CD14-positive monocyte (primary cell): ENCODE results near the gene CACNA1G. TPM values are rescaled to one million over a fixed set of nuclear protein-coding genes. Genes with fewer than 3 reads are reported as not detected.
A peak's percentile ranks its signal among the peaks of the same experiment; 100 is the strongest.

Experiments used
- DNase-seq, 3 donors: peaks; one replicate each; pipeline ENCODE4 v3.0.0-alpha.2; 2011 to 2022
- H2AFZ ChIP-seq: 2 replicates; pipeline ENCODE4 v1.6.0; 2012; ENCODE audit warnings: mild to moderate bottlenecking, low read depth, low read length, inconsistent platforms; ENCODE audit not compliant: insufficient read depth, poor library complexity, severe bottlenecking
- H3K27ac ChIP-seq, 2 donors: 1 replicate in 1 of 2; 2 replicates in 1 of 2; pipeline ENCODE4 v1.5.1; 2012 to 2013; ENCODE audit warnings: low read length in 2 of 2, control low read depth in 1 of 2, inconsistent platforms in 1 of 2, low read depth in 1 of 2, mild to moderate bottlenecking in 1 of 2
- H3K27me3 ChIP-seq, 2 donors: one replicate each; pipeline versions ENCODE4 v1.6.0 to v1.6.1; 2011 to 2013; ENCODE audit warnings: low read length in 2 of 2; ENCODE audit not compliant: control insufficient read depth in 2 of 2, insufficient read depth in 2 of 2
- H3K36me3 ChIP-seq, 2 donors: replicated peaks in 1 of 2; 1 replicate in 1 of 2; 2 replicates in 1 of 2; pipeline versions ENCODE4 v1.5.1 to v1.6.1; 2012 to 2013; ENCODE audit warnings: low read length in 2 of 2, control low read depth in 1 of 2, inconsistent platforms in 1 of 2, mild to moderate bottlenecking in 1 of 2; ENCODE audit not compliant: insufficient read depth in 2 of 2, control insufficient read depth in 1 of 2
- H3K4me1 ChIP-seq, 2 donors: 1 replicate in 1 of 2; 2 replicates in 1 of 2; pipeline versions ENCODE4 v1.5.1 to v1.6.1; 2012 to 2013; ENCODE audit warnings: low read length in 2 of 2, control low read depth in 1 of 2, inconsistent platforms in 1 of 2, mild to moderate bottlenecking in 1 of 2, moderate library complexity in 1 of 2; ENCODE audit not compliant: insufficient read depth in 2 of 2, control insufficient read depth in 1 of 2
- H3K4me2 ChIP-seq: replicated peaks from 2 replicates; pipeline ENCODE3; 2012; ENCODE audit warnings: low read length, moderate library complexity, mild to moderate bottlenecking; ENCODE audit not compliant: poor library complexity, severe bottlenecking; ENCODE audit errors: extremely low read depth
- H3K4me3 ChIP-seq, 3 experiments: fragments of 200-600 bp in 1 of 3; sonication (generic) in 1 of 3; replicated peaks in 1 of 3; 1 replicate in 2 of 3; 2 replicates in 1 of 3; pipeline ENCODE4 v1.5.1; 2011 to 2013; ENCODE audit warnings: low read length in 3 of 3, mild to moderate bottlenecking in 3 of 3, control low read depth in 2 of 3, low read depth in 2 of 3, inconsistent platforms in 1 of 3, moderate library complexity in 1 of 3
- H3K79me2 ChIP-seq: 2 replicates; pipeline ENCODE4 v1.6.0; 2012; ENCODE audit warnings: mild to moderate bottlenecking, control low read depth, inconsistent platforms, low read length, moderate library complexity; ENCODE audit not compliant: insufficient read depth
- H3K9ac ChIP-seq: 2 replicates; pipeline ENCODE4 v1.6.0; 2017; ENCODE audit warnings: low read length, mild to moderate bottlenecking; ENCODE audit not compliant: insufficient read depth, poor library complexity, severe bottlenecking
- H3K9me3 ChIP-seq, 2 donors: replicated peaks in 1 of 2; 1 replicate in 1 of 2; 2 replicates in 1 of 2; pipeline versions ENCODE4 v1.5.1 to v1.6.1; 2012 to 2013; ENCODE audit warnings: low read length in 2 of 2, control low read depth in 1 of 2; ENCODE audit not compliant: control insufficient read depth in 1 of 2, insufficient read depth in 1 of 2
- H4K20me1 ChIP-seq: 2 replicates; pipeline ENCODE4 v1.6.0; 2012; ENCODE audit warnings: mild to moderate bottlenecking, low read length, control low read depth, moderate library complexity; ENCODE audit not compliant: insufficient read depth
- H3K27ac Mint-ChIP-seq, 7 donors: one replicate each; pipeline ENCODE4 v1.8.0; 2020; ENCODE audit warnings: mild to moderate bottlenecking in 7 of 7, mixed read lengths in 7 of 7, moderate library complexity in 6 of 7, inconsistent platforms in 2 of 7
- H3K27me3 Mint-ChIP-seq, 3 donors: one replicate each; pipeline ENCODE4 v1.8.0; 2021 to 2022; ENCODE audit warnings: low read depth in 3 of 3, mild to moderate bottlenecking in 3 of 3, mixed read lengths in 3 of 3, moderate library complexity in 3 of 3, inconsistent platforms in 1 of 3
- H3K36me3 Mint-ChIP-seq, 2 donors: one replicate each; pipeline ENCODE4 v1.8.0; 2020; ENCODE audit warnings: mixed read lengths in 2 of 2, inconsistent platforms in 1 of 2, mild to moderate bottlenecking in 1 of 2
- H3K4me1 Mint-ChIP-seq: one replicate; pipeline ENCODE4 v1.8.0; 2020; ENCODE audit warnings: mild to moderate bottlenecking, mixed read lengths
- H3K4me3 Mint-ChIP-seq, 2 donors: one replicate each; pipeline ENCODE4 v1.8.0; 2020; ENCODE audit warnings: mild to moderate bottlenecking in 2 of 2, mixed read lengths in 2 of 2, moderate library complexity in 1 of 2
- H3K9me3 Mint-ChIP-seq, 7 donors: one replicate each; pipeline ENCODE4 v1.8.0; 2020 to 2022; ENCODE audit warnings: mixed read lengths in 7 of 7, mild to moderate bottlenecking in 6 of 7, moderate library complexity in 6 of 7, inconsistent platforms in 2 of 7
- WGBS: methylation state at CpG from one replicate; pipeline ENCODE4 v1.1.5; 2013; ENCODE audit warnings: missing lambda C conversion rate; ENCODE audit not compliant: insufficient coverage; 5-methylcytosine and 5-hydroxymethylcytosine counted together
- intact Hi-C, 2 donors: fragments of 100-400 bp; cut with micrococcal nuclease; formaldehyde crosslinking; loops; one replicate each; pipeline versions ENCODE4 v1.15.0 to v1.15.1; 2023
- polyA plus RNA-seq, 3 donors: library from polyadenylated mRNA; depleted of rRNA in 1 of 3; unstranded in 2 of 3; stranded (reverse) in 1 of 3; fragments of 300-500 nt in 2 of 3; fragments of >200 nt in 1 of 3; fragmentation: Illumina TruSeq in 2 of 3; gene quantifications; 1 replicate in 2 of 3; 2 replicates in 1 of 3; pipeline ENCODE4 v1.2.3, GENCODE V29; 2012 to 2021
- TF ChIP-seq, protein P1 (sequence below): fragments of 200-600 bp; IDR thresholded peaks from one replicate; pipeline ENCODE4 v1.8.0; 2022; ENCODE audit warnings: antibody characterized with exemption, mild to moderate bottlenecking

CACNA1G gene
- polyA plus RNA-seq, 3 donors: 0.03 TPM; not detected in 2

DNA sequence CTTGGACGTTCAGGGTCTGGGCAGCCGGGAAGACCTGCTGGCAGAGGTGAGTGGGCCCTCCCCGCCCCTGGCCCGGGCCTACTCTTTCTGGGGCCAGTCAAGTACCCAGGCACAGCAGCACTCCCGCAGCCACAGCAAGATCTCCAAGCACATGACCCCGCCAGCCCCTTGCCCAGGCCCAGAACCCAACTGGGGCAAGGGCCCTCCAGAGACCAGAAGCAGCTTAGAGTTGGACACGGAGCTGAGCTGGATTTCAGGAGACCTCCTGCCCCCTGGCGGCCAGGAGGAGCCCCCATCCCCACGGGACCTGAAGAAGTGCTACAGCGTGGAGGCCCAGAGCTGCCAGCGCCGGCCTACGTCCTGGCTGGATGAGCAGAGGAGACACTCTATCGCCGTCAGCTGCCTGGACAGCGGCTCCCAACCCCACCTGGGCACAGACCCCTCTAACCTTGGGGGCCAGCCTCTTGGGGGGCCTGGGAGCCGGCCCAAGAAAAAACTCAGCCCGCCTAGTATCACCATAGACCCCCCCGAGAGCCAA lies 65.6 kb downstream of the CACNA1G start:
- Histone ChIP-seq H3K4me3 (no peak overlapping the region), H3K27me3 (peaks cover 0 to 19% of the 10 kb centered on the region in 2 donors), H3K4me1 (peaks cover 15 to 41% of the 10 kb centered on the region in 2 donors), H3K4me2 (no peak overlapping the region), H3K9ac (no peak overlapping the region), H2AFZ (no peak overlapping the region), H3K36me3 (no peaks in the 10 kb centered on the region), H3K9me3 (no peaks in the 10 kb centered on the region), H3K79me2 (no peaks in the 10 kb centered on the region), H4K20me1 (no peaks in the 10 kb centered on the region), H3K27ac (no peak overlapping the region)
- no peak overlapping the region for H3K27ac Mint-ChIP-seq
- peaks cover 19% of the 10 kb centered on the region for H3K4me1 Mint-ChIP-seq
- H3K27me3 Mint-ChIP-seq: peaks cover 39 to 55% (median 46%) of the 10 kb centered on the region in 3 donors
- intact Hi-C loops: loop anchor here (2.0 to 10.0 kb wide), 3 partner anchors 79 to 144 kb away; partner anchors contain the start of genes SPATA20 (in 2 of the 2) and ANKRD40 (in 1 of the 2)
- peak; percentile 45 to 69 (median 62) for DNase-seq
- H3K4me3 Mint-ChIP-seq: no peak overlapping the region
- TF ChIP-seq, protein P1, sequence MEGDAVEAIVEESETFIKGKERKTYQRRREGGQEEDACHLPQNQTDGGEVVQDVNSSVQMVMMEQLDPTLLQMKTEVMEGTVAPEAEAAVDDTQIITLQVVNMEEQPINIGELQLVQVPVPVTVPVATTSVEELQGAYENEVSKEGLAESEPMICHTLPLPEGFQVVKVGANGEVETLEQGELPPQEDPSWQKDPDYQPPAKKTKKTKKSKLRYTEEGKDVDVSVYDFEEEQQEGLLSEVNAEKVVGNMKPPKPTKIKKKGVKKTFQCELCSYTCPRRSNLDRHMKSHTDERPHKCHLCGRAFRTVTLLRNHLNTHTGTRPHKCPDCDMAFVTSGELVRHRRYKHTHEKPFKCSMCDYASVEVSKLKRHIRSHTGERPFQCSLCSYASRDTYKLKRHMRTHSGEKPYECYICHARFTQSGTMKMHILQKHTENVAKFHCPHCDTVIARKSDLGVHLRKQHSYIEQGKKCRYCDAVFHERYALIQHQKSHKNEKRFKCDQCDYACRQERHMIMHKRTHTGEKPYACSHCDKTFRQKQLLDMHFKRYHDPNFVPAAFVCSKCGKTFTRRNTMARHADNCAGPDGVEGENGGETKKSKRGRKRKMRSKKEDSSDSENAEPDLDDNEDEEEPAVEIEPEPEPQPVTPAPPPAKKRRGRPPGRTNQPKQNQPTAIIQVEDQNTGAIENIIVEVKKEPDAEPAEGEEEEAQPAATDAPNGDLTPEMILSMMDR: peak; percentile 64
- H3K36me3 Mint-ChIP-seq: peaks cover 0 to 3% of the 10 kb centered on the region in 2 donors
- peaks cover 0 to 3% (median 0%) of the 10 kb centered on the region in 7 donors for H3K9me3 Mint-ChIP-seq
- WGBS: 40% methylated on average over 19 of the region's 19 CpGs

DNA sequence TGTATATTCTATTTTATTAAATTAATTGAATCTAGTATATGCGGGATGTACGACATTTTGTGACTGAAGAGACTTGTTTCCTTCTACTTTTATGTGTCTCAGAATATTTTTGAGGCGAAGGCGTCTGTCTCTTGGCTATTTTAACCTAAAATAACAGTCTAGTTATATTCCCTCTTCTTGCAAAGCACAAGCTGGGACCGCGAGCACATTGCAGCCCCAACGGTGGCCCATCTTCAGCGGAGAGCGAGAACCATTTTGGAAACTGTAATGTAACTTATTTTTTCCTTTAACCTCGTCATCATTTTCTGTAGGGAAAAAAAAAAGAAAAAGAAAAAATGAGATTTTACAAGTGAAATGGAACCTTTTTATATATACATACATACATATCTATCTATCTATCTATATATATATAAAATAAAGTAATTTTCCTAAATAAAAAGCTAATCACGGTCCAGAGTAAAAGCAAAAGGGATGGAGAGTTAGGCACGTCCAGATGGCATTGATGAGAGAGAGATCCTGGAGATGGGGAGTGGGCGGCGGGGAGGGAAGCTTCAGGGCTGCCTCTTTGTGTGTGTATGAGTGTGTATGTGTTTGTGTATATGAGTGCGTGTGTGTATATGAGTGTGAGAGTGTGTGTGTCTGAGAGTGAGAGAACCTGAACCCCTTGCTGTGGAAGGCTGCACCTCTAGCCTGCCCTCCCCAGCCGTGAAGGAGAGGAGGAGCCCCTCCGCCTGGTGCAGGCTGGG lies 66.7 kb downstream of the CACNA1G start:
- Histone ChIP-seq H2AFZ (no peak overlapping the region), H3K27ac (no peak overlapping the region), H3K79me2 (no peaks in the 10 kb centered on the region), H3K4me3 (no peak overlapping the region), H3K27me3 (peaks cover 0 to 25% of the 10 kb centered on the region in 2 donors), H4K20me1 (no peaks in the 10 kb centered on the region), H3K36me3 (no peaks in the 10 kb centered on the region), H3K4me2 (no peak overlapping the region), H3K4me1 (peaks cover 7 to 33% of the 10 kb centered on the region in 2 donors), H3K9ac (no peak overlapping the region), H3K9me3 (no peaks in the 10 kb centered on the region)
- intact Hi-C loops: loop anchor here (2.0 to 10.0 kb wide), 3 partner anchors 78 to 145 kb away; partner anchors contain the start of genes SPATA20 (in 2 of the 2) and ANKRD40 (in 1 of the 2)
- H3K9me3 Mint-ChIP-seq: peaks cover 0 to 3% (median 0%) of the 10 kb centered on the region in 7 donors
- no peaks in the 10 kb centered on the region for H3K36me3 Mint-ChIP-seq
- TF ChIP-seq, protein P1: no peak
- peak overlapping the region in 1 of 2 donors; percentile 67 for H3K4me3 Mint-ChIP-seq
- peaks cover 43 to 58% (median 43%) of the 10 kb centered on the region in 3 donors for H3K27me3 Mint-ChIP-seq
- WGBS: 92% methylated on average over 5 of the region's 17 CpGs
- H3K4me1 Mint-ChIP-seq: peaks cover 13% of the 10 kb centered on the region
- no peak overlapping the region for H3K27ac Mint-ChIP-seq
- DNase-seq: no peak
